Neural cell (in vitro differentiated cells): ENCODE data around the gene SLC22A23.

Source experiments
- EP300 ChIP-seq: fragments of 450-650 bp; conservative IDR thresholded peaks from 2 replicates; pipeline ENCODE4 v1.6.1; 2014; ENCODE audit warnings: antibody characterized with exemption, mild to moderate bottlenecking, moderate library complexity; ENCODE audit not compliant: poor library complexity, severe bottlenecking
- POLR2AphosphoS5 ChIP-seq: IDR thresholded peaks from 2 replicates; pipeline ENCODE4 v1.6.1; 2012
- RAD21 ChIP-seq: fragments of 450-650 bp; conservative IDR thresholded peaks from 2 replicates; pipeline ENCODE4 v1.6.1; 2014; ENCODE audit warnings: antibody characterized with exemption, mild to moderate bottlenecking, moderate library complexity
- TAF1 ChIP-seq: IDR thresholded peaks from 2 replicates; pipeline ENCODE4 v1.6.1; 2012; ENCODE audit warnings: low read depth
- TF ChIP-seq, protein P1 (sequence below): fragments of 450-650 bp; IDR thresholded peaks from 2 replicates; pipeline ENCODE4 v1.5.1; 2014; ENCODE audit warnings: antibody characterized with exemption, mild to moderate bottlenecking, moderate library complexity; ENCODE audit not compliant: poor library complexity, severe bottlenecking

DNA sequence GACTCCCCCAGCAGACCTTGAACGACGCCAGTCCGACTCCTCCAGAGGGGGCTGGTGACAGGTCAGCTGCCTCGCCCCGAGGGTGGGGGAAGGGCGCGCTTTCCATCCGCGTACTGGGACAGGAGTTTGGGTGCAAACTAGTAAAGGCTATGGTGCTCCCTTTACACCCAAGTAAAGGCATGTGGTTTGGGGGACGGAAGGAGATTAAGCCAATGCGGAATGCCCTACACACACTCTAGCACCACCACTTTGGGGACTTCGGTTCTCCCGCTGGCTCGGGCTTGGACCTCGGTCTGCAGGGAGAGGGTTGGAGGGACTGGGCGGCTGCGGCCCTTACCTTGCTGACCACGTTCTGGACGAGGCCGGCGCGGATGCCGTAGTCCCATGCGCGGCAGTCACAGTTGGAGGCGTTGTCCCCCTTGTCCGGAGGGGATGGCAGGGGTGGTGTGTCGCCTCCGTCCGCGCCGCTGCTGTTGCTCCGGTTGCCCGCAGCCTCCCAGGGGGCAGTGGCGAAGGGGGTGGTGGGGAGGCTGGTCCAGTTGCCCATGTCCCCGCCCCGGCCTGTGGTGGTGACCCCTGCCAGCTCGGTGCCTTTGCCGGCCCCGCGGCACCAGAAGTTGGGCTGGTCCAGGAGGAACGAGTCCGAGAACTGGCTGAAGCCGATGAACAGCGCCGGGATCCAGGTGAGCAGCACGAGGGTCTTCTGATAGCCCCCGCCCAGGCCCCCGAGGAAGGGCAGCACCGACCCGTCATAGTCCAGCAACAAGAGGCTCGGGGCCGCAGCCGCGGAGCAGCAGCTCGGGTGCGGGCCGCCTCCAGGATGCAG is 1.1 kb downstream of the SLC22A23 start:
- TF ChIP-seq, protein P1, sequence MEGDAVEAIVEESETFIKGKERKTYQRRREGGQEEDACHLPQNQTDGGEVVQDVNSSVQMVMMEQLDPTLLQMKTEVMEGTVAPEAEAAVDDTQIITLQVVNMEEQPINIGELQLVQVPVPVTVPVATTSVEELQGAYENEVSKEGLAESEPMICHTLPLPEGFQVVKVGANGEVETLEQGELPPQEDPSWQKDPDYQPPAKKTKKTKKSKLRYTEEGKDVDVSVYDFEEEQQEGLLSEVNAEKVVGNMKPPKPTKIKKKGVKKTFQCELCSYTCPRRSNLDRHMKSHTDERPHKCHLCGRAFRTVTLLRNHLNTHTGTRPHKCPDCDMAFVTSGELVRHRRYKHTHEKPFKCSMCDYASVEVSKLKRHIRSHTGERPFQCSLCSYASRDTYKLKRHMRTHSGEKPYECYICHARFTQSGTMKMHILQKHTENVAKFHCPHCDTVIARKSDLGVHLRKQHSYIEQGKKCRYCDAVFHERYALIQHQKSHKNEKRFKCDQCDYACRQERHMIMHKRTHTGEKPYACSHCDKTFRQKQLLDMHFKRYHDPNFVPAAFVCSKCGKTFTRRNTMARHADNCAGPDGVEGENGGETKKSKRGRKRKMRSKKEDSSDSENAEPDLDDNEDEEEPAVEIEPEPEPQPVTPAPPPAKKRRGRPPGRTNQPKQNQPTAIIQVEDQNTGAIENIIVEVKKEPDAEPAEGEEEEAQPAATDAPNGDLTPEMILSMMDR = no peak
- TF ChIP-seq RAD21 = no peak
- peak; percentile 18 for TF ChIP-seq POLR2AphosphoS5
- TF ChIP-seq EP300 = no peak
- no peak for TF ChIP-seq TAF1
